Measurements from ENCODE around the gene NRCAM. TPM values are rescaled to one million over a fixed set of nuclear protein-coding genes. Genes with fewer than 3 reads are reported as not detected.

The NRCAM gene
- total RNA-seq, 2 donors from 2014 or later = 17.9 to 28.2 TPM

GRCh38 chr7:108251700-108252099 lies 204.5 kb downstream of the NRCAM start:
- TF ChIP-seq, protein P1, sequence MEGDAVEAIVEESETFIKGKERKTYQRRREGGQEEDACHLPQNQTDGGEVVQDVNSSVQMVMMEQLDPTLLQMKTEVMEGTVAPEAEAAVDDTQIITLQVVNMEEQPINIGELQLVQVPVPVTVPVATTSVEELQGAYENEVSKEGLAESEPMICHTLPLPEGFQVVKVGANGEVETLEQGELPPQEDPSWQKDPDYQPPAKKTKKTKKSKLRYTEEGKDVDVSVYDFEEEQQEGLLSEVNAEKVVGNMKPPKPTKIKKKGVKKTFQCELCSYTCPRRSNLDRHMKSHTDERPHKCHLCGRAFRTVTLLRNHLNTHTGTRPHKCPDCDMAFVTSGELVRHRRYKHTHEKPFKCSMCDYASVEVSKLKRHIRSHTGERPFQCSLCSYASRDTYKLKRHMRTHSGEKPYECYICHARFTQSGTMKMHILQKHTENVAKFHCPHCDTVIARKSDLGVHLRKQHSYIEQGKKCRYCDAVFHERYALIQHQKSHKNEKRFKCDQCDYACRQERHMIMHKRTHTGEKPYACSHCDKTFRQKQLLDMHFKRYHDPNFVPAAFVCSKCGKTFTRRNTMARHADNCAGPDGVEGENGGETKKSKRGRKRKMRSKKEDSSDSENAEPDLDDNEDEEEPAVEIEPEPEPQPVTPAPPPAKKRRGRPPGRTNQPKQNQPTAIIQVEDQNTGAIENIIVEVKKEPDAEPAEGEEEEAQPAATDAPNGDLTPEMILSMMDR (conservative IDR thresholded peaks at IDR 0.05) = no peak
- peaks cover 4% of the 10 kb centered on the region for H3K4me1 Mint-ChIP-seq
- Histone ChIP-seq H3K9ac (ENCODE audit: extremely low read depth, low read length, poor library complexity, severe bottlenecking) (no peak overlapping the region), H3K9me3 (ENCODE audit: control insufficient read depth, low read length) (peaks cover 17% of the 10 kb centered on the region), H3K27ac (ENCODE audit: low read depth, low read length) (no peak overlapping the region), H3K4me1 (ENCODE audit: control insufficient read depth, insufficient read depth, low read length) (no peaks in the 10 kb centered on the region), H3K4me3 (ENCODE audit: low read length) (no peak overlapping the region), H3K36me3 (ENCODE audit: control insufficient read depth, insufficient read depth, low read length) (no peaks in the 10 kb centered on the region), H3K27me3 (ENCODE audit: control insufficient read depth, insufficient read depth, low read length, poor library complexity, severe bottlenecking) (no peaks in the 10 kb centered on the region)
- no peaks in the 10 kb centered on the region for H3K27me3 Mint-ChIP-seq (ENCODE audit: insufficient read depth)
- peaks cover 13% of the 10 kb centered on the region for H3K36me3 Mint-ChIP-seq (ENCODE audit: low read depth)
- H3K27ac Mint-ChIP-seq = no peak overlapping the region
- no peak for DNase-seq
- 64% methylated on average over 1 of the region's 1 CpG; no CpG with 5 or more reads in 1 of the 2 experiments for WGBS, 2 experiments (ENCODE audit: insufficient coverage in 1 of 2, insufficient read length in 1 of 2)
- peaks cover 33% of the 10 kb centered on the region for H3K9me3 Mint-ChIP-seq
- H3K4me3 Mint-ChIP-seq = no peak overlapping the region

DNA sequence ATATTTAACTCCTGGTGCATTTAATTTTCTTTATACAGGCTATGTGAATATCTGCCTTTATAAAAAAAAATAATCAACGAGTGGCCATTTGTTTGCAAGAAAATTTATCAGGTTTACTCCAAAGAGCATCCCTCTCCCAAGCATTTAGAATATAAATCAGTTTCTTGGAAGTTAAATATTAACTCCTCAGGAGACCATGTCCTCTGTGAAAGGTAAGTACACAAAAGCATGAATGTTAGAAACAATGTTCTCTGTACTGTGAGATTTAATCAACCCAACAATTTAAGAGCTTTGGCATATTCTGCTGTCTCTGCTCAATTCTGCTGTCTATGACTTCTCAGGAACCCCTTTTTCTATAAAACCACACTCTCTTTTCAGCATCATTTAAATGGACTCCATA lies 206.8 kb downstream of the NRCAM start:
- WGBS, 2 experiments (ENCODE audit: insufficient coverage in 1 of 2, insufficient read length in 1 of 2) = no CpG with 5 or more reads among the region's 1 CpG
- Mint-ChIP-seq H3K36me3 (ENCODE audit: low read depth) (peaks cover 13% of the 10 kb centered on the region), H3K9me3 (peaks cover 15% of the 10 kb centered on the region), H3K4me3 (no peak overlapping the region), H3K27ac (no peak overlapping the region), H3K4me1 (peaks cover 10% of the 10 kb centered on the region), H3K27me3 (ENCODE audit: insufficient read depth) (no peaks in the 10 kb centered on the region)
- peaks cover 13% of the 10 kb centered on the region for H3K9me3 ChIP-seq (ENCODE audit: control insufficient read depth, low read length)
- no peak for DNase-seq
- H3K27ac ChIP-seq (ENCODE audit: low read depth, low read length) = no peak overlapping the region
- H3K4me1 ChIP-seq (ENCODE audit: control insufficient read depth, insufficient read depth, low read length) = peaks cover 3% of the 10 kb centered on the region
- H3K4me3 ChIP-seq (ENCODE audit: low read length) = no peak overlapping the region
- TF ChIP-seq, protein P1 (conservative IDR thresholded peaks at IDR 0.05) = no peak
- H3K9ac ChIP-seq (ENCODE audit: extremely low read depth, low read length, poor library complexity, severe bottlenecking) = no peak overlapping the region
- no peaks in the 10 kb centered on the region for H3K27me3 ChIP-seq (ENCODE audit: control insufficient read depth, insufficient read depth, low read length, poor library complexity, severe bottlenecking)
- no peaks in the 10 kb centered on the region for H3K36me3 ChIP-seq (ENCODE audit: control insufficient read depth, insufficient read depth, low read length)

GRCh38 chr7:108248821-108249220 lies 207.4 kb downstream of the NRCAM start:
- Histone ChIP-seq H3K4me1 (ENCODE audit: control insufficient read depth, insufficient read depth, low read length) (peaks cover 3% of the 10 kb centered on the region), H3K36me3 (ENCODE audit: control insufficient read depth, insufficient read depth, low read length) (no peaks in the 10 kb centered on the region), H3K4me3 (ENCODE audit: low read length) (no peak overlapping the region), H3K9me3 (ENCODE audit: control insufficient read depth, low read length) (peaks cover 8% of the 10 kb centered on the region), H3K27me3 (ENCODE audit: control insufficient read depth, insufficient read depth, low read length, poor library complexity, severe bottlenecking) (no peaks in the 10 kb centered on the region), H3K9ac (ENCODE audit: extremely low read depth, low read length, poor library complexity, severe bottlenecking) (no peak overlapping the region), H3K27ac (ENCODE audit: low read depth, low read length) (no peak overlapping the region)
- no peak overlapping the region for H3K27ac Mint-ChIP-seq
- peaks cover 10% of the 10 kb centered on the region for H3K36me3 Mint-ChIP-seq (ENCODE audit: low read depth)
- no peak for DNase-seq
- H3K4me3 Mint-ChIP-seq = no peak overlapping the region
- H3K9me3 Mint-ChIP-seq = peaks cover 9% of the 10 kb centered on the region
- TF ChIP-seq, protein P1 (conservative IDR thresholded peaks at IDR 0.05) = no peak
- H3K27me3 Mint-ChIP-seq (ENCODE audit: insufficient read depth) = no peaks in the 10 kb centered on the region
- WGBS, 2 experiments (ENCODE audit: insufficient coverage in 1 of 2, insufficient read length in 1 of 2) = 90 to 92% methylated on average over 3 to 4 of the region's 4 CpGs
- H3K4me1 Mint-ChIP-seq = peaks cover 12% of the 10 kb centered on the region
